IPS DF 4.7 (cell line): ENCODE results near the gene REEP3.

ENCODE experiments used
- DNase-seq: peaks from one replicate; pipeline ENCODE4 v3.0.0-alpha.2; 2013; ENCODE audit warnings: low spot score; ENCODE audit errors: extremely low read depth

REEP3 gene

GRCh38 chr10:63505562-63505961 is 15.6 kb upstream of the REEP3 start:
- no peak for DNase-seq

GRCh38 chr10:63506554-63506953 is 14.6 kb upstream of the REEP3 start:
- no peak for DNase-seq

- no peak for DNase-seq
Measured at GRCh38 chr10:63515002-63515763, 6.0 kb upstream of the REEP3 start.

- no peak for DNase-seq
Measured at GRCh38 chr10:63516207-63516606, 5.0 kb upstream of the REEP3 start.

GRCh38 chr10:63518690-63519288 is 2.4 kb upstream of the REEP3 start:
- DNase-seq, result no peak

DNA sequence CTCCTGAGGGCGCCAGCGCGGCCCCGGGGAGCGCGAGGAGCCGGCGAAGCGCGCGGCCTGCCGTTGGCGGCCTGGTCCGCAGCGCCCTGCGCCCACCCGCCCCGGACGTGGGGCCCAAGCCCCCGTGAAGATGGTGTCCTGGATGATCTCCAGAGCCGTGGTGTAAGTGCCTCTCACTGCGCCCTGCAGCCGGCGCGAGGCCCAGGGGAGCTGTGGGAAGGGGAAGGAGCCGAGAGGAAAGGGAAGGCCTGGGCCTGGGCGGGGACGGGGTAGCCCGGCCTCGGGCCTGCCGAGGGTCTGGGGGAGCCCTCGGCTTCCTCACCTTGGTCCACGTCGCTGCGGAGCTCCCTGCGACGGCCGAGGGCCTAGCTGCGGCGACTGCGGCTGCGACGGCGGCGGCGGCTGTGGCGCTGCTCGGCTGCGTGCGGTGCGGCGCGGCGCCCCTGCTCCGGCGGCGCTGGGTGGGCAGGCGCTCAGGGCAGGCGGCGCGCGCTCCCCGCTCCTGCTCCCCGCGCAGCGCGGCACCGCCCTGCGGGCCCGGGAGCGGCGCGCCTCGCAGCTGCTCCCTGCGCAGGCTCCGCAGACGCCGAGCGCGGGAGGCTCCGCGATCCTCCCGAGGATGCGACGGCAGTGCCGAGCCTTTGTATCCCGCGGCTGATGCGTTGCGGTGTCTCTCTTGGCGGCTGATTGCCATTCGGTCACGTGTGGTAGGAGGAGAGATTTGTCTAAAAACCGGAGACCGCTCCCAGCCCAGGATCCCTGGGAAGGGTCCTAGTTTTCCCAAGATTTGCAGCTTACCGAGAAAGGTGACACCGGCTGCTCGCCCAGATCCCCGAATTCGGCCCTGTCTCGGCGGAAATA is 445 bp downstream of the REEP3 start:
- no peak for DNase-seq

DNA sequence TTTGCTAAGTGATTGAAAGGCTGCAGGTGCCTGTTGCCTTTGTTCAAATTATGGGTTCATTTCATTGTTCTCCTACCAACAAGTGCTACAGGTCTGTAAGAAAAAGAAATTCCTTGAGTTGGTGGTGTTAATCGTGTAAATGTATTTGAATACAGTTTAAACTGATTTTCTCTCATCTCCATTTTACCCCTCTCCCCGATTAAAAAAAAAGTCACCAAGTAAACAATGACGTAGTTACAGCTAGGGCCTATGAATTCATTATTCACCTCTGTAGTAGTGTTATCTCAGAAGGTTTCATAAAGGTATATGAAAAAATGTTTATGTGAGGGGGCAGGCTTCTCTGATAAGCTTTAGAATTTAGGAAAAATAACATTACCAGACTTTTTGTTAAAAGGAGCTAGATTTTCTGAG is 1.1 kb downstream of the REEP3 start:
- DNase-seq, result no peak

DNA sequence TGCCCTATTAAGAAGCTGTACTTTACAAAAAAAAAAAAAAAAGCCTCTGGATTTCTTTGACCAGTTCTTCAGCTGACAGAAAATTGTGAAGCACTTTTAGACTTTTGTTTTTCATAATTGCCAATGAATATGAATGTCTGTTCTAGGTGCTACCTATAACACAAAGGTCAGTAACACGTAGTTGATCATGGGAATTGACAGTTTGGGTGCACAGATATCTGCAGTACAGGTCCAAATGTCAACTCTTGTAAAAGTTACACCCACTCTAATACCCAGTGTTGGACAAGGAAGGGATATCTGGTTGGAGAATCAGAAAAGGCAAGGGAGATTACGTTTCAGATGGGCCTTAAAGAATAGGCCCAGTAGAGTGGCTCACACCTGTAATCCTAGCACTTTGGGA is 1.8 kb downstream of the REEP3 start:
- DNase-seq, result no peak

- no peak for DNase-seq
Measured at GRCh38 chr10:63525021-63525420, 3.8 kb downstream of the REEP3 start.

DNA sequence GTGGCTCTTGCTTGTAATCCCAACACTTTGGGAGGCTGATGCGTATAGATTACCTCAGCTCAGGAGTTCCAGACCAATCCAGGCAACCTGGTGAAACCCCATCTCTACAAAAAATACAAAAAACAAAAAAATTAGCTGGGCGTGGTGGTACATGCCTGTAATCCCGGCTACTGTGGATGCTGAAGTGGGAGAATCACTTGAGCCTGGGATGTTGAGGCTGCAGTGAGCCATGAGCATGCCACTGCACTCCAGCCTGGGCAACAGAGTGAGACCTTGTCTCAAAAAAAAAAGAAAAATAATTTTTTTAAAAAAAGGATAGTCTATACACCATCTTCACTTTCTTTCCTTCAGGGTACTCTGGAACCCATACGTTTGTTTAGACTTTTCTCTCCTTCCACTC is 6.2 kb downstream of the REEP3 start:
- DNase-seq, result no peak

GRCh38 chr10:63528084-63528744 is 7.0 kb downstream of the REEP3 start:
- no peak for DNase-seq

DNA sequence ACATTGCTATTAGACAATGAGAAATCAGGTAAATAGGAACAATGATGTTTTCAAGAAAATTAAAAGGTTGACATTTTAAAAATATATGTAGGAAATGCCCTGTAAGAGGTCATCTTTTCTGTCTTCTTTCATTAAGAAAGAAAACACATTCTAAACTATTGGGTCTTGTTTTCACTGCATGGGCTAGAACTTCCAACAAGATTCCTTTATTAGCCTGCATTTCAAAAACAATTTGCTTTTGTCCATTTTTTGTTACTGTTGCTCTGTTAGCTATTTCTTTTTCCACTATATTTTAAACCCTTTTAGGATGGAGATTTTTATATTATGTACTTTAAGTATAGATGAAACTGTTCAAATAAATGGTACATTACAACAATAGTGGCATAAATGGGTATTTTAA is 9.2 kb downstream of the REEP3 start:
- DNase-seq, result no peak

DNA sequence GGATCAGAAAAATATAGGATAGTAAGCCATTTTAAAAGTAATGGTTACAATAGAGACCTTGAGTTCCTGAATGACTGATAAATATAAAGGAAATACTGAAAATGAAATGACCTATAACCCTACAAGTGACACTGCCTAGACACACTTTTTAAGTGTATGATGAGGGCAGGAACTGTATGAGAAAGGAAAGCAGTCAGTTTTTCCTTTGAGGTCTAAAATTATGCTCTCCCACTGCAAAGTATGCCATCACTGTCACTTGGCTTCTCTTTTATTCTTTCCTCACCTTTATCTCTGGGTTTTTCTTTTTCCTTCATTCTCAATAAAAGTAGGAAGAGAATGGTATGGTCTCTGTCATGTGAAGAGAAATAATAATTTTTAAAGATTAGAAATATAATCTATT is 13.5 kb downstream of the REEP3 start:
- no peak for DNase-seq

DNA sequence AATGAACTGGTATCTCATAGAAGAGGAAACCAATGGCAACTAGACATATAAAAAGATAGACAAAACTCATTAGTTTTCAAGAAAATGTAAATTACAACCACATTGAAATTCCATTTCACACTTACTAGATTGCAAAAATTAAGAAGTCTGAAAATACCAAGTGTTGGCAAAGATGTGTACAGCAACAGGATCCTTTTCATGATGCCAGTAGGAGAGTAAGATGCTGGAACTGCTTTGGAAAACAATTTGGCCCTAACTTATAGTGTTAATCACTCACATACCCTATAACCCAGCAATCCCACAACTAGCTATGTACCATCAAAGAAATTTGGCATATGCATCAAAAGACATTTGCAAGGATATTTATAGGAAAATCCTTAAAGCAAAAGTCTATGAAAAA is 15.5 kb downstream of the REEP3 start:
- no peak for DNase-seq

DNA sequence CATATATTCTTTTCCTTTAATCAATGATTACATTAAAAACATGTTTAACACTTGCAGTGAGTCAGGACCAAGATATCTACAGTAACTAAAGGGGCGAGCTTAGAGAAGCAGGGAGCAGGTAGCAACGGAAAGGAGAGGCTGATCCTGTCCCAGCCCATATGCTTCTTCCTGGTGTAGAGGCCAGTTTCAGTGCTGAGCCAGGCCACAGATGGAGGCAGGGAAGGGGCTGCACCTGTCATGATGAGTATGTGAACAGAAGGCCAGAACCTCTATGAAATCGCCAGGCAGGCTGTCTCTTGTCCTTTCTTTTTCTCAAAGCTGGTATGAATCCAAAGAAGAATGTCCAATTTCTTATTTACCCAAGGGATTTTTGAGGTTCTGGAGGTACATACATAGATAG is 16.3 kb downstream of the REEP3 start:
- DNase-seq, result no peak

- DNase-seq, result no peak
Measured at GRCh38 chr10:63539377-63539776, 18.2 kb downstream of the REEP3 start.

DNA sequence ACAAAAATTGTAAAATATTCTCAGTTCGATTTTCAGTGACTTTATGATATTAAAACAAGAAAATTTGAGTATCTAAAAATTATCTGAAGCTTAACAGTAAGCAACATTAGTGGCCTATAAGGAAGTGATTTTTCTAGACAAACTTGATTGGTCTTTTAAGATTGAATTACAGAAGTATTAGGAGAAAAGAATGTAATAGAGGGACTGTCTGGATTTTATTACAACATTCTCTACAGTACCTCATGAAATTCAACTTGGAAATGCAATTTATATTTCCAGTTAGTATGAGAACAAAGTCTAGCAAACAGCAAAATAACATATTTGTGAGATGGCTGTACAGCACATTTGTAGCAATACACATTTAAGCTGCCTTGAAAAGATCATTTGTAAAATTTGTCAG is 18.8 kb downstream of the REEP3 start:
- no peak for DNase-seq

- no peak for DNase-seq
Measured at GRCh38 chr10:63542835-63543575, 21.8 kb downstream of the REEP3 start.

- DNase-seq, result no peak
Measured at GRCh38 chr10:63543576-63543962, 22.4 kb downstream of the REEP3 start.

GRCh38 chr10:63544418-63544817 is 23.2 kb downstream of the REEP3 start:
- no peak for DNase-seq
